GM18907 (cell line): ENCODE data around the gene HAGHL.
"Not testable (repeated sequence)": the region's sequence is repeated elsewhere in the genome, so short reads cannot be mapped to it uniquely, and the experiment has no call there.

Source experiments
- ATAC-seq: cut with Tn5 transposase; IDR thresholded peaks from one replicate; pipeline ENCODE4 v1.9.1; 2021; ENCODE audit warnings: mild to moderate bottlenecking, moderate library complexity; ENCODE audit not compliant: unreplicated experiment

Gene HAGHL

DNA sequence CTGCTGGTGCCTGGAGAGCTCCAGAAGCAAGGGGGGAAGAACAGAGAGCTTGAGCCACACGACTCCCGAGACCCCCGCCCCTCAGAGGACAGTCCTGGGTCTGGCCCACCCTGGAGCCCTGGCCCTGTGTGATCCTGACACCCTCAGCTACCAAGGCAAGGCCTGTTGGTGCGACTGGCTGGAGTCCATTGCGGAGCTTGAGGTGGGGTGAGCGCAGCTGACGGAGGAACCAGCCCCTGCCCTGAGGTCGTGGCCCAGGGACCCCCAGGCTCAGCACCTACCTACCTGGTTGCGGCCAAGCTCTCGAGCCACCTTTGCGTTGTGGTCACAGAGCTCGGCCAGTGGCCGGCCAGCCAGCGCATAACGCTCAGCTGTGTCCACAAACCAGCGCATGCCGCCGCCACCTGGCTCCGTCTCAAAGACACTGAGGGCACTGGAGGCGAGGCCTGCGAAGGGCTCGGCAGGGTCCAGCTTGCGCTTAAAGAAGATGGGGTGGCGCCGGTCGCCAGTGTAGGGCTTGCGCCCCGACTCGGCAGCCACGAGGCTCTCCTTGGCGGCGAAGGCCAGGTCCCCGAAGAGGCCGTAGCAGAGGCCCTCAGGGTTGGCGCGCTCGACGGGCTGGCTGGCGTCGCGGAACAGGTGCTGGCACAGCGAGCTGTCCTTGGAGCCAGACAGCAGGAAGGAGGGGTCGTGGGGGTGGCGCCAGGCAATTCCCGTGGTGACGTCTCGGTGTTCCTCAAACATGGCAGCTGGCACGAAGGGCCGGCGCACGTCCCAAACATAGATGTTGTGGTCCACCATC is 40.2 kb upstream of the HAGHL start:
- no peak for ATAC-seq

DNA sequence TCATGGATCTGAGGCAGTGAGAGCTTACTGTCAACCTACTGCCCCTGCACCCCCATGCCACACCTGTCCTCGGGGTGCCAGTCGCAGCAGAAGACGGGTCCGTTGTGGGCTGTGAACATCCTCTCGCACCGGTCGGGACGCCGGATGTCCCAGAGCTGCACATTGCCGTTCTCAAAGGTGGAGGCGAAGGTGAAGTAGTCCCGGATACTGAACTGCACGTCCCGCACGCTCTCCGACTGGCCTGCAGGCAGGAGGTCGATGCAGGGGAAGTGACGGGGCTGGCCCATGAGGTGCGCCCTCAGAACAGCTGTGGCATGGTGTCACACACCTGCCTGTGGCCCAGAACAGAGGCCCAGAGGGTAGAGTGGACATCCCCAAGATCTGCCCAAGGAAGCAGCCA is 39.4 kb upstream of the HAGHL start:
- no peak for ATAC-seq

DNA sequence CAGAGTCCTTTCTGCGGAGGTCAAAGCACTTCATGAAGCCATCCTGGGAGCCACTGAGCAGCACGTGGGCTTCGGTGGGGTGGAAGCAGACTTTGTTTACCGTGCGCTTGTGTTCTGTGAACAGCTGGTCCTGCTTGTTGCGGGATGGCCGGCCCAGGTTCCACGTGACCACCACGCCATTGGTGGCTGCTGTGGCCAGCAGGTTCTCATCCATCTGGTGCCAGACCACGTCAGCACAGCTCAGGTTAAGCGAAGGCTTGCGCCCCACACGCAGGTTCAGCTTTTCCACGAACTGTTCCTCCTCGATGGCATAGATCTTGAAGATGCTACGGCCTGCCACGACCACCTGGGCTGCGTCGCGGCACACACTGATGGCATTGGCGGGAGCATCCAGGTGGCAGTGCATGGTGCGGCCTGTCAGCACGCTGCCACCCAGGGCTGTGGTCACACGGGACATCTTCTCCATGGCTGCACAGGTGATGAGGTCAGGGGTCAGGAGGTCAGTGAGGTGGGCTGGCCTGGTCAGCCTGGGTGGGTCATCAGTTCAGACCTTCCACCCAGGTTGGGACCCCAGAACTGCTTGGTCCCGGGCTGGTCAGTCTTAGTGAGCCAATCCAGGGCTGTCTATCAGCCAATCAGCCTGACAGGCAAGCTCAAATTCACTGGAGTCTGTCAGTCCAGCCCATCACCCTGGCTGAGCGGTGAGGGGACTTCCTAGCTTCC is 37.6 kb upstream of the HAGHL start:
- no peak for ATAC-seq

DNA sequence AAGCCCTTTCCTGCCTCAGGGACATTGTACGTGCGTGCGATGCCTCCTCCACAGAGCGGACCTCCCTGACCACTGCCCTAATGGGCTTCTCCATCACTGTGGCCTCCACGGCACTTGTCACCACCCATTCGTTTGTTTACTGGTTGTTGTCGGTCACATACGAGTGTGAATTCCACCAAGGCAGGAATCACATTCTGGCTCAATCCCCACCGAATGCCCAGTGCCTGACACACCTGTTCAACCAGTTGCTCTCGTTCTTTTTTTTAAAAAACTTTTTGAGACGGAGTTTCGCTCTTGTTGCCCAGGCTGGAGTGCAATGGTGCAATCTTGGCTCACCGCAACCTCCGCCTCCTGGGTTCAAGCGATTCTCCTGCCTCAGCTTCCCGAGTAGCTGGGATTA is 35.7 kb upstream of the HAGHL start:
- not testable (repeated sequence) for ATAC-seq

DNA sequence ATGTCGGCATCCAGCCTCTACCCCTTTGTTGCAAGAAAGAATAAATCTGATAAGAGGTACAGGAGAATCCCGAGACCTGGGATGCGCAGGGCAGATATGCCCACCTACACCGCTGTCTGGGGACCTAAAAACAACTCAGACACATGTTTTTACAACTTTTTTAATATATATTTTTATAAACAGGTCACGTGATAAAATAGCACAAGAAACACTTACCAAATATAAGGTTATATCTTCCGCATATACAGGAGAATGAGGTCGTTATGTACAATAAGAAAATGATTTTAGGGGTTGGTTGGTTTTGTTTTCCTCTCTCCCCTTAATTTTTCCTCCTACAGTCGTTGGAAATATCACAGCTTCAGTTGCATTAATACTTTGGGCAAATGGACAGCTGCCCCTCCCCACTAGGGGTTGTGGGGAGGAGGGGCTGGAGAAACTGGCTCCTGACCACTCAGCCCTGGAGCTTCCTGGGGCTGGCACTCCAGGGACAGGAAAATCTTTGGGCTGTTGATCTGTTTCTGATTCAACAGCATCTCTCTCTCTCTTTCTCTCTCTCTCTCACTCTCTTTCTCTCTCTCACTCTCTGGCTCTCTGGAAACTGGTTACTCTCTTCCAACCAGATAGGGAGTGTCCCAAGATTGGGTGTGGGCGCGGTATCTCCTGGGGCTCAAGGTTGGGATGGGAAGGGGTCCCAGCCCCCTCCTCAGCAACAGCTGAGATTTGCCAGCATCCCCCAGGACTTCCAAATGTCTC is 34.4 kb upstream of the HAGHL start:
- ATAC-seq, result no peak

DNA sequence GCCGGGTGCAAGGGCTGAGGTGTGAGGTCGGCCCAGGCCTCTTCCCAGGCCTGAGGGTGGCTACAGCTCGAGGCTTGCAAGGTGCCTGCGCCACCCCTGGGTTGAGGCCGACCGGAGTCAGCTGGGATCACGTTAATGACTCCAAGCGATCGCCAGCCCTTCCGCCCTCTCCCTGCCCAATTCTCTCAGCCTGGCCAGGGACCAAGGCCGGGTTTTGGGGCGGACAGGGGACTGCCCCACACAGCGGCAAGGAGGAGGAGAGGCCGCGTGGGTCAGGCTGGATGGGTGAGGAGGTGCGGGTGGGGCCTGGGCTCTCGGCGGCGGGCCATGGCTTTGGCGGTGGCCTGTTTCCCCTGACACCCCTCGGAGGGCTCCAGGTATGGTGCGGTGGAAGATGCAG is 33.5 kb upstream of the HAGHL start:
- ATAC-seq, result no peak

DNA sequence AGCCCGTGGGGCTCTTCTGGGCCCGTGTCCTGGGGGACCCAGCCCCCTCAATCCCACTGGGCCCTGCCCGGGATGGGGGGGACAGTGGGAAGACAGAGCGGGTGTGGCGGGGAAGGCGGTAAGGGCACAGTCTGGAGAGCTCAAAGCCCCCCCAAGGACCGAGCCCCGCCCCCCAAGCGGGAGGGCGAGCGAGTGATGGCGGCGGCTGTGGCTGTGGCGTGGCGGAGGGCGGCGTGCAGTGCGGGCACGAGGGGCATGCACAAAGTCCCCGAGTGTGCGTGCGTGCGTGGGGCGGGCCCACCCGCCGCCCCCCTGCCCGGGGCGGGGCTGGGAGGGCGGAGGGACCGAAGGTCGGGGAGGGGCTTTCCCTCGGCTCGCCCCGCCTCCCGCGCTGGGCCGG is 33.1 kb upstream of the HAGHL start:
- ATAC-seq, result no peak

DNA sequence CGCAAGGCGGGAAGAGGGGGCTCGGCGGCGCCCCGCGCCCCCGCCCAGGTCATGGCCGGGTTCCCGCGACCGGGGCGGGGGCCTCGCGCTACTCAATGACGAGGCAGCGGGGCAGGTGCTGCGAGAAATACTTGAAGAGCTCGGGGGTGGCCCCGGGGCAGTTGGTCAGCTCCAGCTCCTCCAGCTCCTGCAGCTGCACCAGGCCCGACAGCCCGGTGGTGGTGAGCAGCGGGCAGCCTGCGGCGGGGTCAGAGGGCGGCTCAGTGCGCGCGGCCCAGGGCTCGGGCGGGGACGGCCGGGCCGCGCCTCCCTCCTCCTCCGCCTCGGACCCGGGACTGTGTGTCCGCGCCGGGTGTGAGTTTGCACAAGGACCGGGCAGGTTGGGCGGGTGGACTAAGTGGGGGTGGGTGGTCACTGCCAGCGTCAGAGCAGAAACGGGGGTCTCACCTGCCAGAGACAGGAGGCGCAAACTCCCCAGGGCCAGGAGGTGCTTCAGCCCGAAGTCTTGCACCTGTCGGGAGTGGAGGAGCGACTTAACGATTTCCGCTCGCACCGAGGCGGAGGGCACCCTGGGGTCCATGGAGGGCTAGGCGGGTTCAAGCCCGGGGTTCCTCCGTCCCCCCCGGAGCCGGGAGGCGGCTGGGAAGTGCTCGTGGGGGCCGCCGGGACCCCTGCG is 32.6 kb upstream of the HAGHL start:
- ATAC-seq, result no peak

DNA sequence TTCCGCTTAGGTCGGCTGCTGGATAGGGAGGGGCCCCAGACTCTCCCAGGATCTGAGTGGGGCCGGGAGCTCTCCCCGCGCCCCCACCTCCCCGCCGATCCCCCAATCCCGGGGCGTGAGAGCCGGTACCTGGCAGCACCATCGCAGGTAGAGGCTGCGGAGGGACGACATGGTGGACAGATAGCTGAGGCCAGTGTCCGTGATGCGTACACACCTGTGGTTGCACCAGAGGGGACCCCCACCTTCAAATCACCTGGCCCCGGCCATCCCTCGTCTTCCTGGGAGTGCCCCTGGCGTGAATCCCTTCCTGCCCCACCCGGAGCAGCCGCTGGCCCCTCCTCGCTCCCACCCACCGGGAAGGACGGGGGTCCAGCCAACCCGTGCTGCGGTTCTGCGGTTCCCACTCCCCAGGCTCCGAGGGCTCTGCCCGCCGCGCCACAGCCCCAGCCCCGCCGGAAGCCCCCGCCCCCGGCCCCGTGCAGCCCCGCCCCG is 32.0 kb upstream of the HAGHL start:
- no peak for ATAC-seq

DNA sequence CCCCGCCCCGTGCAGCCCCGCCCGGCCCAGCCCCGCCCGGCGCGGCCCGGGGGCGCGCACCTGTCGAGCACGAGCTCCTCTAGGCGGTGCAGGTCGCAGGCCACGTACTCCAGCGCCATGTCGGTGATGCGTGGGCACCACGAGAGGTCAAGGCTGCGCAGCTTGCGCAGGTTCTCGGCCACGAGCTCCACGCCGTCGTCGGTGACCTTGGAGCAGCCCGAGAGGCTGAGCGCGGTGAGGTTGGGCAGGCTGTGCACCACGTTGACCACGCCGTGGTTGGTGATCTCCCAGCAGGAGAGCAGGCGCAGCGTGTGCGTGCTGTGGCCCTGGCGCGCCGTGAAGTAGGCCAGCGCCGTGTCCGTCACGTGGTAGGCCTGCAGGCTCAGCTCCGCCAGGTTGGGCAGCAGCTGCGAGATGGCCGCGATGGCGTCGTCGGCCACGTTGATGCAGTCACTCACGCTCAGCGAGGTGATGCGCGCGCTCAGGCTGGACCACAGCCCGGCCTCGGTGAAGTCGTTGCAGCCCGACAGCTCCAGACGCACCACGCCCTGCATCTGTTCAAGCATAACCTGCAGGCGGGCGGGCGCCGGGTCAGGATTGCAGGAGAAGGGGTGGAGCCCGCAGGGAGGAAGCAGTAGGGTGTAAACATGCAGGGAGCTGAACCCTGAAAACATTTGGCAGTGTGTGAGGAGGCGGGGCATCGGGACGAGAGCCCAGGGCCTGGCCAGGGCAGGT is 31.4 kb upstream of the HAGHL start:
- ATAC-seq, result no peak

DNA sequence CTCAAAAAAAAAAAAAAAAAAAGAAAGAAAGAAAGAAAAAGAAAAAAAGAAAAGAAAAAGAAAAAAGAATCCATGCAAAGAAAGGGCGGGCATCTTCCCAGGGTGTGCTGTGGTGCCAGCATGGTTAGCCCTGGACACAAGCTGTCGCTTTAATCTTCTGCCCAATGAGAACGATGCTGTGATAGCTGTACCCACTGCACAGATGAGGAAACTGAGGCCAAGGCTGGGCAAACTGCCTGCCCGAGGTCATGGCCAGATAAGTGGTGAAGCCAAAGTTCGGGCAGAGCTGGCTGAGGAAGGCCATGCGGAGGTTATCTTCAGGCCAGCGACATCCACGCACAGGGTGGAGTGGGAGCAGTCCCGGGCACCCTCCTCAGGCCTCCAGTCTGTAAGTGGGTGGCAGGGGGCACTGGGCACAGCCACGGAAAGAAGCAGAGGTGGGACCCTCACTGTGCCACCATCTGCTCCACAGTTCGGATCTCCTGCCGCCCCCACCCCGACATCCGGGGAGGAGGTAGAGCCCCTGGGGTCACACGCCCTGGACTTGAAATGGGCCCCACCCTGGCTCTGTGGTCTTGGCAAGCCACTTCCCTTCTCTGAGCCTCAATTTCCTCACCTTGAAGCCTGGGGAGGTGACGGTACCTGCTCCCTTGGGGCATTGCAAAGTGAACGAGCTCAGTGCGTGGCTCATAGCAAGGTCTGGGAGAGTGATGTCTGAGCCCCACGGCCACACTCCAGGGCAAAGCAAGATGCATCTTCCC is 27.8 kb upstream of the HAGHL start:
- ATAC-seq, result no peak

DNA sequence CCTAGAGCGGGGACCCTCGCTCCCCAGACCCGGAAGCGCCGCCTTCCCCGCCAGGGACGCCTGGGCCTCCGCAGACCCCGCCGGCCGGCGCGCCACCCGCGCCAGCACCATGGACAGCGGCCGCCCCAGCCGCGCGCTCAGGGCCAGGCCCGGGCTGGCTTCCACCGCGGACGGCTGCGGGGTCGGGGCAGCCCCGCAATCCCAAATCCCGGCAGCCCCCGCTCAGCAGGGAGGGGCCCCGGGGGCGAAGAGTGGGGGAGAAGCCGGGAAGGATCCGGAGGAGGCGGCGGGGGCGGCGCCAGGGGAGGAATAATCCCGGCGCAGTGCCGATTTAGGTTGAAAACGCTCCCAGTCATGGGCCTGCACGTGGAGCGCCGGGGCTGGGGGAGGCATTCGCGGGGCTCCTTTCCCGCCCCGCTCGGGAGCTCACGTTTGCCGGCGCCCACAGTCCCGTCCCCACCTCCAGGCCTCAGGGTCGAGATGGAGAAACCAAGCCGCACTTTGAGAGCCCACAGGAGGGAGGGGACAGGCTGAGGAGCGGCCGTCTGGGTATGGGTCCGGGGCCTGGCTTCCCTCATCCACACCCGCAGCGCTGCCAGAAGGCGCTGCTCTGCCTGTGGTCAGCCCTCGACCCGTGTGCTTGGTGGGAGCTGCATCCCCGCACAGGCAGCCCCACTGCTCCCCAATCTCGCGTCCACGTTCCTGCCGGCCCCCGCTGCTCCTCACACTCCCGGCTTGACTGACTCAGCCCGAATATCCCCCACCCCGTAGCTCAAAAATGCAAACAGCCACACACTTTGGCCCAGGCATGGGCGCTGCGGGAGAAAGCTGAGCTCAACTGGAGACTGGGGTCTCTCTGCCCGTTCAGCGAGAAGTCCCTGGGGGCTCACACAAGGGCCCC is 26.0 kb upstream of the HAGHL start:
- no peak for ATAC-seq

DNA sequence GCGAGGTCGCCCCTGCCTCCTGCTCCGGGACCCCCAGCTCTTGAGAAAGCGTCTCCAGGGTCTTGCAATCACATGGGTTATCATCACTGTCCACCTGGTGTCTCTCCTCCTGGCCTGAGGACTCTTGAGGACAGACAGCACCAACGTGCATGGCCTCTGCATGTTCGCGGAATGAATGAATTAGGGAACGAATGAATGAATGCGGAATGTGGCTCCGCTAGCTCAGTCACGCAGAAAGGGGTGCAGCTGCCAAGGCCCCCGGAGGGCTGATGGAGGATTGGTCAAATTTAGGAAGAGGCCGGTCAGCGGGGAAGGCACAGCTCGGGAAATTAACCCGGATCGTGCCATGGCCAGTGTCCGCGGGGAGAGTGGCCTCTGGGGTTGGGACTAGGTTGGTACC is 24.6 kb upstream of the HAGHL start:
- ATAC-seq, result no peak

DNA sequence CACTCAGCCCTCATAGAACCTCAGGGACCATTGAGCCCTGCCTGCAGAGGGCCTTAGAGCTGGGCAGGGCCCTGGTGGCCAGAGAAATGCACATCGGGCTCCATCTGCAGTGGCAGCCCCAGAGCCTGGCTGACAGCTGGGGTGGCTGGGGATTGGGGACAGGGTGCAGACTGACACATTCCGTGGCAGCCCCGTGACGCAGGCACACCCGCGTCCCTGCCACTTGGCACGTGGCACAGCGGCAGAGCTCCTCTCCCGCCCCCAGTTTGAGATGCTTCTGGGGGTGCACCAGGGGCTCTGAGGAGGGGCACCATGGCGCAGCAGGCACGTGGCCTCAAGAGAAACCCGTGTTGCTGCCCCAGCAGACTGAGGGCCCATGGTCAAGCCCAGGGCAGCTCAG is 23.5 kb upstream of the HAGHL start:
- ATAC-seq, result no peak

DNA sequence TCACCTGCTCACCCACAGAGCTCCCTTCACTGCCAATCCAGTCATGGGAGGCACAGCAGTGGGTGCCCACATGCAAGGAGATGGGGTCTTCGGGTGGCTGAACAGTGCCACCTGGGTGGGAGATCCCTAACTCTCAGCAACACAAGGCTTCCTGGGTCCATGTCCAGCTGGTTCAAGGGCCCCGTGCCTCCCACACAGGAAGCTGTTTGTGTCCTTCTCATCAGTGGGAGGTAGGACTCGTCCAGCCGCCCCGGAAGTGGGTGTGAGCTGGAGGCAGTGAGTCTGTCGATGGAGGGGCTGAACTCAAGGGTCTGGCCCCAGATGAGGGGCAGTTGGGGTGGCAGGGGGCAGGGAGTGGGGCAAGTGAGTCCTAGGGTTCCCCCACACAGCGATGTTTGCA is 22.9 kb upstream of the HAGHL start:
- ATAC-seq, result no peak

DNA sequence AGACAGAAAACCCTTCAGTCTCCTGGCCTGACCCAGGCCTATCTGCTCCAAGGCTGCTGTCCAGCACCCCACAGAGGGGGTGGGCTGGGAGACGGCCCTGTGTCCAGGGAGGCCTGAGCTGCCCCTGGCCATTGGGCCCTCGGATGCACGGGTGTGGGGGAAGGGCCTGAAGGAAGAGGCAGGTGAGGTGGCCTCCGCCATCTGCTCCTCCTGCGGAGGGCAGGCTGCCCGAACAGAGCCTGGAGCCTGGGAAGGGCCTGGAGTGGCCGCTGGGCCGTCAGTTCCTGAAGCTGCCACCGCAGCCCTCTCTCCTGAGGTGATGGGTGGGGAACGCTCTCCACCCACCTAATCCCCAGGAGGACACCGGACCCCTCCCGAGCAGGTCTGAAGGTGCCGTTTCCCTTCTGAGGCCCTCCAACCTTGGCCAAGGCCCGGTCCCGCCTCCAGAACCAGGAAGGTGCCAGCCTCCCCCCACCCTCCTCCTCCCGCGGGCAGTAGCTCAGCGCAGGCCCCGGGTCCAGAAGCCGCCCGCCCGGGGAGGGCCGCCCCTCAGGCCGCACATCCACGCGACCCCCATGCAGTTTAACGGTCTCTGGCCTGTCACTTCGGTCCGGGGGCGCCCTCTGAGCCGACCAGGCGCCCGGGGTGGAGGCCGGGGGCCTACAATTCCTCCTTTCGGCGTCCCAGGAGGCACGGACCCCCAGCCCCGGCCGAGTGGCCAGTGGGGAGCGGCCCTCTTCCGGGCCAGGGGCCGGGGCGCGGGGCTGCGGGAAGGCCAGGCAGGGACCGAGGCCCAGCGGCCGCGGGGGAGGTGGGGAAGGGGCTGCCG is 22.1 kb upstream of the HAGHL start:
- no peak for ATAC-seq

DNA sequence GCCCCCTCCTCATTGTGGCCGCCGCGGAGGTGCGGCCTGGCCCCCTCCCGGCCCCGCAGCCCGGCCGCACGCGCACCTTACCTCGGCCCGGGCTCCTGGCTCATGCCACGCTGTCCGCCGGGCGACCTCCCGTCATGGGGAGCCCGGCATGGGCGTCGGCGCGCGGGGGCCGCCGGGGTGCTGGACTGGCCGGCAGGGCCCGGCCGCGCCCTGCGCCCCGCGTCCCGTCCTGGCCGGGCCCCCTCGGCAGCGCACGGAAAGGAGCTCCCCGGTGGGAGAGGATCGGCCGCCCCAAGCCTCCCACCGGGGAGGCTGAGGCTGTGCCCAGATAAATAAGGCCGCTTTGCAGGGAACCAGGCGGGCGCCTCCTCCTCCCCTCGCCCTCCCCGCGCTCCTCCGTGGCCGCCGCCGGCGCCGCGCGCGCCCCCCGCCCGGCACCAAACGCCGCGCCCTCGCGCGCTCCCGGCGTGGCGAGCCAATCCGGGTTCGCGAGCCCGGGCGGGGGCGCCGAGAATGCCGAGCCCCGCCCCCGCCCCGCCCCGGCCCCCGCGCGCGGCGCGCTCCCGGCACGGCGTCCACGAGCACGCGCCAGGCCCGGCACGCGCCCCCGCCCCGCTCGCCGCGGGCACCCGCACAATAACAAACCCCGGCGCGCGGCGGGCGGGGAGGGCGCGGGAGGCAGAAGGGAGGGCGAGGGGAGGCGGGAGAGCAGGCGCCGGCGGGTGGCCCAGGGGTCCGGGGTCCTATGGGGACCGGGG is 21.3 kb upstream of the HAGHL start, which contains the start of gene FBXL16:
Gene FBXL16 (minus strand): TSS at position 371 of the 758 bp plus-strand sequence. CDS start 8,396 bp downstream, outside the sequence.
- ATAC-seq, result no peak
